Measurements from ENCODE around the gene C1orf167.

- no peak for TF ChIP-seq EZH2 (IDR thresholded peaks at IDR 0.05; ENCODE audit: low read depth, unreplicated experiment)
- TF ChIP-seq REST (IDR thresholded peaks at IDR 0.05; ENCODE audit: unreplicated experiment): no peak
- TF ChIP-seq CTCF (conservative IDR thresholded peaks at IDR 0.05; ENCODE audit: low read depth in 2 of 2): no peak
- TF ChIP-seq JUNB (IDR thresholded peaks at IDR 0.05; ENCODE audit: unreplicated experiment): no peak
- TF ChIP-seq ZNF114 (CRISPR knock-in tag; IDR thresholded peaks at IDR 0.05): no peak
- TF ChIP-seq EZH2phosphoT487 (IDR thresholded peaks at IDR 0.05; ENCODE audit: unreplicated experiment): no peak
Observed at GRCh38 chr1:11764115-11764514, 2.1 kb downstream of the C1orf167 start.
